Adrenal gland (tissue), 5 donors: Measurements from ENCODE around the gene ESPNL.

Experiments
- CTCF ChIP-seq, 6 experiments: fragments of 450-650 bp in 4 of 6; fragments of 200-600 bp in 2 of 6; sonication (generic) in 1 of 6; IDR thresholded peaks; 1 replicate in 5 of 6; 2 replicates in 1 of 6; pipeline versions ENCODE4 v1.5.1 to v1.8.0; 2016 to 2021; ENCODE audit warnings: antibody characterized with exemption in 6 of 6, mild to moderate bottlenecking in 2 of 6, moderate library complexity in 1 of 6
- POLR2A ChIP-seq, 2 donors: fragments of 450-650 bp; IDR thresholded peaks; one replicate each; pipeline ENCODE4 v1.6.1; 2017; ENCODE audit warnings: antibody characterized with exemption in 2 of 2, mild to moderate bottlenecking in 2 of 2, moderate library complexity in 1 of 2
- donor health status: DM: no; HTN: no; CAD: no.

GRCh38 chr2:238155051-238155760 is 55.1 kb downstream of the ESPNL start:
- TF ChIP-seq CTCF (IDR thresholded peaks at IDR 0.05) (no peak), POLR2A (IDR thresholded peaks at IDR 0.05) (no peak)
